Measurements from ENCODE around the gene KCNIP1. TPM values are rescaled to one million over a fixed set of nuclear protein-coding genes. Genes with fewer than 3 reads are reported as not detected.
A peak's percentile ranks its signal among the peaks of the same experiment; 100 is the strongest.

KCNIP1 gene
- total RNA-seq, 4 donors from 2014 or later, result 4.8 to 9.2 (median 7.3) TPM; not detected in 1

GRCh38 chr5:170740551-170741205 is 236.9 kb downstream of the KCNIP1 start:
- WGBS, 2 donors, result 73 to 75% methylated on average over 3 of the region's 3 CpGs

GRCh38 chr5:170741801-170742200 is 238.0 kb downstream of the KCNIP1 start:
- no peak for TF ChIP-seq CTCF (IDR thresholded peaks at IDR 0.05)
- TF ChIP-seq EP300 (IDR thresholded peaks at IDR 0.05), result no peak
- TF ChIP-seq POLR2A (IDR thresholded peaks at IDR 0.05), result no peak
- Histone ChIP-seq H3K27me3 (peaks cover 0 to 19% of the 10 kb centered on the region in 2 donors), H3K9me3 (no peaks in the 10 kb centered on the region), H3K36me3 (no peaks in the 10 kb centered on the region), H3K4me3 (no peak overlapping the region), H3K4me1 (peaks cover 0 to 24% (median 2%) of the 10 kb centered on the region in 4 donors), H3K27ac (no peak overlapping the region)
- WGBS, 2 donors, result 76 to 80% methylated on average over 8 of the region's 8 CpGs
- DNase-seq (ENCODE audit: low spot score in 2 of 2), result no peak

More at GRCh38 chr5:170740551-170741205, 236.9 kb downstream of the KCNIP1 start:
- no peak for DNase-seq (ENCODE audit: low spot score in 2 of 2)
- Histone ChIP-seq H3K27me3 (peaks cover 0 to 18% of the 10 kb centered on the region in 2 donors), H3K4me3 (no peak overlapping the region), H3K4me1 (peaks cover 0 to 16% (median 2%) of the 10 kb centered on the region in 4 donors), H3K36me3 (no peaks in the 10 kb centered on the region), H3K9me3 (peaks cover 0 to 11% (median 0%) of the 10 kb centered on the region in 4 donors), H3K27ac (no peak overlapping the region)
- TF ChIP-seq EP300 (IDR thresholded peaks at IDR 0.05) (no peak), POLR2A (IDR thresholded peaks at IDR 0.05) (no peak), CTCF (IDR thresholded peaks at IDR 0.05) (no peak)

- Histone ChIP-seq H3K4me3 (peak overlapping the region in 1 of 4 donors; percentile 25), H3K27ac (no peak overlapping the region), H3K36me3 (no peaks in the 10 kb centered on the region), H3K9me3 (no peaks in the 10 kb centered on the region), H3K4me1 (peaks cover 0 to 24% (median 2%) of the 10 kb centered on the region in 4 donors), H3K27me3 (peaks cover 0 to 19% of the 10 kb centered on the region in 2 donors)
- TF ChIP-seq POLR2A (IDR thresholded peaks at IDR 0.05), result no peak
- TF ChIP-seq CTCF (IDR thresholded peaks at IDR 0.05), result no peak
- no peak for TF ChIP-seq EP300 (IDR thresholded peaks at IDR 0.05)
- 20 to 21% methylated on average over 12 of the region's 12 CpGs for WGBS, 2 donors
- no peak for DNase-seq (ENCODE audit: low spot score in 2 of 2)
Measured at GRCh38 chr5:170743876-170744212, 240.0 kb downstream of the KCNIP1 start.

- no peak overlapping the region for H3K4me3 ChIP-seq
- H3K36me3 ChIP-seq, result no peaks in the 10 kb centered on the region
- H3K4me1 ChIP-seq, result peaks cover 0 to 24% (median 2%) of the 10 kb centered on the region in 4 donors
- no peak overlapping the region for H3K27ac ChIP-seq
- WGBS, 2 donors, result 26 to 43% methylated on average over 11 to 12 of the region's 12 CpGs
- DNase-seq (ENCODE audit: low spot score in 2 of 2), result no peak
- no peak for TF ChIP-seq CTCF (IDR thresholded peaks at IDR 0.05)
- no peak for TF ChIP-seq EP300 (IDR thresholded peaks at IDR 0.05)
- no peak for TF ChIP-seq POLR2A (IDR thresholded peaks at IDR 0.05)
- no peaks in the 10 kb centered on the region for H3K9me3 ChIP-seq
- peaks cover 0 to 19% of the 10 kb centered on the region in 2 donors for H3K27me3 ChIP-seq
Measured at GRCh38 chr5:170745481-170746071, 241.8 kb downstream of the KCNIP1 start.

Data from tibial nerve (tissue), 4 donors.